ENCODE measurements around the gene LCE1E. TPM values are rescaled to one million over a fixed set of nuclear protein-coding genes. Genes with fewer than 3 reads are reported as not detected.

Gene LCE1E
- total RNA-seq (2022): 1.3 and 1.9 TPM in 2 replicates
- percentile 35 among the genes with signal in this experiment for Bru-seq, nascent RNA
- percentile 37 among the genes with signal in this experiment for BruChase-seq, experiment 1, labeled RNA remaining after a 6-hour chase
- percentile 28 among the genes with signal in this experiment for BruChase-seq, experiment 2, labeled RNA remaining after a 2-hour chase
- long read RNA-seq, partial matches to known transcripts: 0 of 3 reads
- long read RNA-seq, other reads (novel, unspliced or antisense): 0 of 3 reads

DNA sequence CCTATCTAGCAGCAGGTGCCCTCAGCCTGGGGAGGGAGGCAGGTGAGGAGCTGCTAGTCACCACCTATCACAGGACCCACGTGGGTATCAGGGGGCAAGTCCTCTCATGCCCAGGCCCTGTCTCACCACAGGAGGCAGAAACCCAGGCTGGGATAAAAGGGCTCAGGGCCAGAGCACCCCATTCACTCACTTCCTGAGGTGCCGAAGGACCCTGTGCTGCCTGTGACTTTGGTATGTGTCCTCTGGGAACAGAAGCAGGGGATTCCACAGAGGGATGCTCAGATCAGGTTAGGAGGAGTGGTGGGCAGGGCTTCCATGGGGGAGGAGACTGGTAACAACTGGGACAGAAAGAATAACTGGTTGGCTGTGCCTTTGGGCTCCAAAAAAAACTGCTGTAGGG, at the start of gene LCE1E:
TSS of gene LCE1E (plus strand) at position 181 of the 400 bp plus-strand sequence. CDS start 1,043 bp downstream, outside the sequence.
- POLR2A ChIA-PET: interaction anchor here (0.8 to 3.1 kb wide), 6 partner anchors 9 to 28 kb away, joined by 3 to 18 read pairs (median 6); partner anchors contain the start of genes LCE1B and LCE1C
- DNase-seq (ENCODE audit: unreplicated experiment): peak; percentile 82
- CTCF ChIA-PET: interaction anchor here (0.6 to 1.6 kb wide), 7 partner anchors 14 to 436 kb away, joined by 3 to 6 read pairs (median 3); partner anchors contain the start of gene LCE1B
- H3K27me3 Mint-ChIP-seq (ENCODE audit: insufficient read depth, unreplicated experiment): no peaks in the 10 kb centered on the region
- BruUV-seq (replicated peaks): no TSS peak
- no peak for TF ChIP-seq CTCF (IDR thresholded peaks at IDR 0.05; ENCODE audit: unreplicated experiment)
- intact Hi-C loops (cut with micrococcal nuclease): no loop called here
- peaks cover 10% of the 10 kb centered on the region for H3K4me1 Mint-ChIP-seq (ENCODE audit: insufficient read depth, unreplicated experiment)
- no peak within 1 kb of the TSS for H3K4me3 Mint-ChIP-seq (ENCODE audit: unreplicated experiment)
- H3K27ac Mint-ChIP-seq (ENCODE audit: low read depth, unreplicated experiment): peak within 1 kb of the TSS; percentile 21
- no peaks in the 10 kb centered on the region for H3K9me3 Mint-ChIP-seq (ENCODE audit: unreplicated experiment)
- H3K36me3 Mint-ChIP-seq (ENCODE audit: insufficient read depth, unreplicated experiment): no peaks in the 10 kb centered on the region

DNA sequence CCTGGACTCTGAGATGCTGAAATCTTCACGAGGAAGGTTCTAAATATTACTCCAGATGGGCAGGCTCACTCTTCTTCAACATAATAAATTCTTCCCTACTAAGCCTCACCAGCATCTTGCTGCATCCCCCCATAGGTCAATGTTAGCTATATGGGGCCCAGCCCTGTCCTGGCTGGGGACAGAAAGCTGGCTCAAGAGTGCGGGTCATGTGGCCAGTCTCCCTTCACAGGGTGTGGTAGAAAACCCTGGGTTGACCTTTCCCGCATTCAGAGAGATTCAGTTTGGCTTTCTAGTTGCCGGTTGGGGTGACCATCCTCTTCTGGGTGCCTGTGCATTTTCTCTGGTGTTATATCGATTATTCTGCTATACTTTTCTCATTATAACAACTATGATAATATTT, 48.1 kb upstream of the LCE1E start:
- no peak for DNase-seq (ENCODE audit: unreplicated experiment)
- H3K36me3 Mint-ChIP-seq (ENCODE audit: insufficient read depth, unreplicated experiment): no peaks in the 10 kb centered on the region
- H3K27me3 Mint-ChIP-seq (ENCODE audit: insufficient read depth, unreplicated experiment): no peaks in the 10 kb centered on the region
- intact Hi-C loops (cut with micrococcal nuclease): no loop called here
- no peak overlapping the region for H3K4me3 Mint-ChIP-seq (ENCODE audit: unreplicated experiment)
- peaks cover 16% of the 10 kb centered on the region for H3K4me1 Mint-ChIP-seq (ENCODE audit: insufficient read depth, unreplicated experiment)
- POLR2A ChIA-PET: no interaction called here
- no TSS peak for BruUV-seq (replicated peaks)
- CTCF ChIA-PET: interaction anchor here (0.6 to 5.4 kb wide), 4 partner anchors 9 to 133 kb away, joined by 3 to 45 read pairs (median 8); no protein-coding TSS in a partner anchor
- no peak for TF ChIP-seq CTCF (IDR thresholded peaks at IDR 0.05; ENCODE audit: unreplicated experiment)
- no peaks in the 10 kb centered on the region for H3K9me3 Mint-ChIP-seq (ENCODE audit: unreplicated experiment)
- no peak overlapping the region for H3K27ac Mint-ChIP-seq (ENCODE audit: low read depth, unreplicated experiment)

- POLR2A ChIA-PET: interaction anchor here (0.6 to 2.7 kb wide), 7 partner anchors 10 to 651 kb away, joined by 3 to 13 read pairs (median 4); partner anchors contain the start of gene S100A8
- Mint-ChIP-seq H3K27me3 (ENCODE audit: insufficient read depth, unreplicated experiment) (no peaks in the 10 kb centered on the region), H3K27ac (ENCODE audit: low read depth, unreplicated experiment) (peak overlapping the region; percentile 1), H3K4me3 (ENCODE audit: unreplicated experiment) (no peak overlapping the region), H3K36me3 (ENCODE audit: insufficient read depth, unreplicated experiment) (no peaks in the 10 kb centered on the region), H3K9me3 (ENCODE audit: unreplicated experiment) (no peaks in the 10 kb centered on the region), H3K4me1 (ENCODE audit: insufficient read depth, unreplicated experiment) (peaks cover 30% of the 10 kb centered on the region)
- no TSS peak for BruUV-seq (replicated peaks)
- TF ChIP-seq CTCF (IDR thresholded peaks at IDR 0.05; ENCODE audit: unreplicated experiment): no peak
- intact Hi-C loops (cut with micrococcal nuclease): loop anchor here (10.0 kb wide), 1 partner anchor 295 kb away; the partner anchor contains the start of gene SPRR1B
- peak; percentile 90 for DNase-seq (ENCODE audit: unreplicated experiment)
- CTCF ChIA-PET: interaction anchor here (0.6 to 5.4 kb wide), 13 partner anchors 18 to 482 kb away, joined by 3 to 45 read pairs (median 3); partner anchors contain the start of gene LCE1E
These were observed 46.2 kb upstream of the LCE1E start for GRCh38 chr1:152739841-152740240.

- intact Hi-C loops (cut with micrococcal nuclease): loop anchor here (10.0 kb wide), 1 partner anchor 293 kb away; the partner anchor contains the start of gene SPRR1B
- Mint-ChIP-seq H3K4me3 (ENCODE audit: unreplicated experiment) (no peak overlapping the region), H3K27me3 (ENCODE audit: insufficient read depth, unreplicated experiment) (no peaks in the 10 kb centered on the region), H3K27ac (ENCODE audit: low read depth, unreplicated experiment) (no peak overlapping the region), H3K36me3 (ENCODE audit: insufficient read depth, unreplicated experiment) (no peaks in the 10 kb centered on the region), H3K4me1 (ENCODE audit: insufficient read depth, unreplicated experiment) (peaks cover 45% of the 10 kb centered on the region), H3K9me3 (ENCODE audit: unreplicated experiment) (no peaks in the 10 kb centered on the region)
- POLR2A ChIA-PET: interaction anchor here (0.8 to 2.7 kb wide), 4 partner anchors 10 to 226 kb away, joined by 3 to 13 read pairs (median 3); no protein-coding TSS in a partner anchor
- CTCF ChIA-PET: interaction anchor here (0.6 to 5.4 kb wide), 7 partner anchors 10 to 413 kb away, joined by 3 to 45 read pairs (median 3); no protein-coding TSS in a partner anchor
- no TSS peak for BruUV-seq (replicated peaks)
- TF ChIP-seq CTCF (IDR thresholded peaks at IDR 0.05; ENCODE audit: unreplicated experiment): no peak
- no peak for DNase-seq (ENCODE audit: unreplicated experiment)
These were observed 44.4 kb upstream of the LCE1E start for GRCh38 chr1:152741656-152742055.
